HCT116 (cell line): Measurements from ENCODE around the gene TMEM244.

Experiments used
- CBX3 ChIP-seq: IDR thresholded peaks from 2 replicates; pipeline ENCODE4 v1.6.1; 2012; ENCODE audit warnings: low read depth
- EZH2 ChIP-seq: fragments of 200-600 bp; sonication (generic); IDR thresholded peaks from 2 replicates; pipeline ENCODE4 v1.6.1; 2017; ENCODE audit warnings: antibody characterized with exemption, mixed run types
- POLR2A ChIP-seq: IDR thresholded peaks from 2 replicates; pipeline ENCODE4 v1.7.0; 2011; ENCODE audit warnings: borderline replicate concordance; ENCODE audit not compliant: insufficient read depth, insufficient read length; ENCODE audit errors: extremely low read depth
- SIN3A ChIP-seq: IDR thresholded peaks from 2 replicates; pipeline ENCODE4 v1.6.1; 2012; ENCODE audit warnings: low read depth
- YY1 ChIP-seq: IDR thresholded peaks from 2 replicates; pipeline ENCODE4 v1.6.1; 2011; ENCODE audit warnings: low read length, low read depth, moderate library complexity, mild to moderate bottlenecking; ENCODE audit not compliant: insufficient replicate concordance; ENCODE audit errors: extremely low read depth
- ZFX ChIP-seq: fragments of 450-650 bp; IDR thresholded peaks from 2 replicates; pipeline ENCODE4 v1.6.1; 2017
- TF ChIP-seq, protein P1 (sequence below), 3 experiments: fragments of 200-600 bp in 1 of 3; sonication (generic) in 1 of 3; IDR thresholded peaks in 2 of 3; conservative IDR thresholded peaks in 1 of 3; 2 replicates each; pipeline ENCODE4 v1.5.1; 2012 to 2017; ENCODE audit warnings: low read depth in 2 of 3, low read length in 2 of 3, antibody characterized with exemption in 1 of 3, borderline replicate concordance in 1 of 3, control low read depth in 1 of 3, mild to moderate bottlenecking in 1 of 3, mixed read lengths in 1 of 3, mixed run types in 1 of 3, moderate library complexity in 1 of 3; ENCODE audit not compliant: insufficient read depth in 1 of 3

DNA sequence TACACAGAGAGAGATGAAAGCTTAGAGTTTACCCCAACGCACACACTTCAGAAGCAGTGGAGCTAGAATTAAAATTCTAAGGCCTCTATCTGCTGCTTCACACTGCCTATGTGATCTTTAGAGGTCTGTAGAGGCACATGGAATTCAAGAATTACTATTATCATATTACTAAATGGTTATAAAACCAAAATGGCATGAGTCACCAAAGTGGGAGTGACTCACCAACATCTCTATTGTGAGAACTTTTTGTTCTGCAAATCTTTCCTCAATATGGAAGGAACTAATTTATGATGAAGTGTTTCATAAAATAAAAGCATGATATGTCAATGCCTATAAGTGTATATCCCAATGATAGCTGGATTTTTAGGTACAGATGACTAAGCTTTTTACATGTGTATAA lies 28.5 kb upstream of the TMEM244 start:
- TF ChIP-seq, protein P1, sequence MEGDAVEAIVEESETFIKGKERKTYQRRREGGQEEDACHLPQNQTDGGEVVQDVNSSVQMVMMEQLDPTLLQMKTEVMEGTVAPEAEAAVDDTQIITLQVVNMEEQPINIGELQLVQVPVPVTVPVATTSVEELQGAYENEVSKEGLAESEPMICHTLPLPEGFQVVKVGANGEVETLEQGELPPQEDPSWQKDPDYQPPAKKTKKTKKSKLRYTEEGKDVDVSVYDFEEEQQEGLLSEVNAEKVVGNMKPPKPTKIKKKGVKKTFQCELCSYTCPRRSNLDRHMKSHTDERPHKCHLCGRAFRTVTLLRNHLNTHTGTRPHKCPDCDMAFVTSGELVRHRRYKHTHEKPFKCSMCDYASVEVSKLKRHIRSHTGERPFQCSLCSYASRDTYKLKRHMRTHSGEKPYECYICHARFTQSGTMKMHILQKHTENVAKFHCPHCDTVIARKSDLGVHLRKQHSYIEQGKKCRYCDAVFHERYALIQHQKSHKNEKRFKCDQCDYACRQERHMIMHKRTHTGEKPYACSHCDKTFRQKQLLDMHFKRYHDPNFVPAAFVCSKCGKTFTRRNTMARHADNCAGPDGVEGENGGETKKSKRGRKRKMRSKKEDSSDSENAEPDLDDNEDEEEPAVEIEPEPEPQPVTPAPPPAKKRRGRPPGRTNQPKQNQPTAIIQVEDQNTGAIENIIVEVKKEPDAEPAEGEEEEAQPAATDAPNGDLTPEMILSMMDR (IDR thresholded peaks at IDR 0.05 in 2 of 3, conservative IDR thresholded peaks at IDR 0.05 in 1 of 3; ENCODE audit: borderline replicate concordance in 1 of 3, insufficient read depth in 1 of 3, low read depth in 2 of 3, low read length in 2 of 3), result no peak
- TF ChIP-seq POLR2A (no peak), CBX3 (peak; percentile 9; the same call in 1 of the 2 replicates), SIN3A (no peak), YY1 (no peak), ZFX (no peak), EZH2 (no peak)
